DND-41 (cell line): ENCODE data around the gene IL1RAP.

ENCODE experiments used
- CTCF ChIP-seq: IDR thresholded peaks from 2 replicates; pipeline ENCODE4 v1.5.1; 2012; ENCODE audit warnings: borderline replicate concordance, low read length, moderate library complexity, mild to moderate bottlenecking; ENCODE audit not compliant: poor library complexity, severe bottlenecking; ENCODE audit errors: extremely low read depth
- EZH2 ChIP-seq: IDR thresholded peaks from 3 replicates; pipeline ENCODE4 v1.6.1; 2012; ENCODE audit warnings: borderline replicate concordance, low read depth, mild to moderate bottlenecking, moderate library complexity, low read length, inconsistent platforms; ENCODE audit not compliant: severe bottlenecking

- no peak for TF ChIP-seq EZH2
- no peak for TF ChIP-seq CTCF
Measured at GRCh38 chr3:190502946-190503345, 10.9 kb upstream of the IL1RAP start.
